ENCODE data around the gene EFR3B. TPM values are rescaled to one million over a fixed set of nuclear protein-coding genes. Genes with fewer than 3 reads are reported as not detected.

Gene EFR3B
- polyA plus RNA-seq, 3 donors, result not detected

DNA sequence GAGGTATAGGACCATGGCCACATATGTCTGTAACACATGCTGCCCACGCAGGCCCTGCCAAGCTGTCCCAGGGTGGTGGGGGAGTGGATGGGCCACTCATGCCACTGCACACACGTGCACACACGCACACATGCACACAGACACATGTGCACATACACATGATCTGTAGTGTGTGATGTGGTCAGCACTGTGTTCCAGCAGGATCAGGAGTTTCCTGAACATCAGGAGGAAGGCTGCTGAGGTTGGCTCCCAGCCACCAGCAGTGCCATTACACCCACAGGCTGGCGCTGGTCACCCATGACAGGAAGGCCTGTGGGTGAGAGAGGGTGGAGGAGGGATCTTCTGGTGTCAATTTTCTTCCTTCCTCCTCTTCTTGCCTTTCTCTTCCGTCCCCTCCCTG is 81.8 kb downstream of the EFR3B start:
- Histone ChIP-seq H3K79me2 (ENCODE audit: insufficient read depth, low read length) (no peaks in the 10 kb centered on the region), H3K27me3 (ENCODE audit: control insufficient read depth in 2 of 2, insufficient read depth in 2 of 2, low read length in 2 of 2) (no peaks in the 10 kb centered on the region), H3K4me1 (ENCODE audit: control insufficient read depth in 1 of 2, insufficient read depth in 2 of 2, low read length in 2 of 2) (peaks cover 0 to 9% of the 10 kb centered on the region in 2 donors), H3K27ac (ENCODE audit: low read depth in 1 of 2, low read length in 2 of 2) (no peak overlapping the region), H3K4me3 (replicated peaks in 1 of 3; ENCODE audit: low read depth in 2 of 3, low read length in 3 of 3) (no peak overlapping the region), H3K9me3 (replicated peaks in 1 of 2; ENCODE audit: control insufficient read depth in 1 of 2, insufficient read depth in 1 of 2, low read length in 2 of 2) (no peaks in the 10 kb centered on the region), H2AFZ (ENCODE audit: insufficient read depth, low read depth, low read length, poor library complexity, severe bottlenecking) (no peak overlapping the region), H3K36me3 (replicated peaks in 1 of 2; ENCODE audit: control insufficient read depth in 1 of 2, insufficient read depth in 2 of 2, low read length in 2 of 2) (no peaks in the 10 kb centered on the region), H3K9ac (ENCODE audit: insufficient read depth, low read length, poor library complexity, severe bottlenecking) (no peak overlapping the region), H4K20me1 (ENCODE audit: insufficient read depth, low read length) (no peaks in the 10 kb centered on the region), H3K4me2 (replicated peaks; ENCODE audit: extremely low read depth, low read length, poor library complexity, severe bottlenecking) (no peak overlapping the region)
- Mint-ChIP-seq H3K36me3 (no peaks in the 10 kb centered on the region), H3K9me3 (peaks cover 0 to 2% (median 0%) of the 10 kb centered on the region in 7 donors), H3K27ac (no peak overlapping the region), H3K4me1 (peaks cover 13% of the 10 kb centered on the region), H3K27me3 (ENCODE audit: low read depth in 3 of 3) (peaks cover 1 to 4% (median 2%) of the 10 kb centered on the region in 3 donors), H3K4me3 (no peak overlapping the region)
- WGBS (ENCODE audit: insufficient coverage), result 20% methylated on average over 2 of the region's 5 CpGs
- DNase-seq, result no peak
- TF ChIP-seq, protein P1, sequence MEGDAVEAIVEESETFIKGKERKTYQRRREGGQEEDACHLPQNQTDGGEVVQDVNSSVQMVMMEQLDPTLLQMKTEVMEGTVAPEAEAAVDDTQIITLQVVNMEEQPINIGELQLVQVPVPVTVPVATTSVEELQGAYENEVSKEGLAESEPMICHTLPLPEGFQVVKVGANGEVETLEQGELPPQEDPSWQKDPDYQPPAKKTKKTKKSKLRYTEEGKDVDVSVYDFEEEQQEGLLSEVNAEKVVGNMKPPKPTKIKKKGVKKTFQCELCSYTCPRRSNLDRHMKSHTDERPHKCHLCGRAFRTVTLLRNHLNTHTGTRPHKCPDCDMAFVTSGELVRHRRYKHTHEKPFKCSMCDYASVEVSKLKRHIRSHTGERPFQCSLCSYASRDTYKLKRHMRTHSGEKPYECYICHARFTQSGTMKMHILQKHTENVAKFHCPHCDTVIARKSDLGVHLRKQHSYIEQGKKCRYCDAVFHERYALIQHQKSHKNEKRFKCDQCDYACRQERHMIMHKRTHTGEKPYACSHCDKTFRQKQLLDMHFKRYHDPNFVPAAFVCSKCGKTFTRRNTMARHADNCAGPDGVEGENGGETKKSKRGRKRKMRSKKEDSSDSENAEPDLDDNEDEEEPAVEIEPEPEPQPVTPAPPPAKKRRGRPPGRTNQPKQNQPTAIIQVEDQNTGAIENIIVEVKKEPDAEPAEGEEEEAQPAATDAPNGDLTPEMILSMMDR (IDR thresholded peaks at IDR 0.05), result no peak
- intact Hi-C loops (cut with micrococcal nuclease), result no loop called here

DNA sequence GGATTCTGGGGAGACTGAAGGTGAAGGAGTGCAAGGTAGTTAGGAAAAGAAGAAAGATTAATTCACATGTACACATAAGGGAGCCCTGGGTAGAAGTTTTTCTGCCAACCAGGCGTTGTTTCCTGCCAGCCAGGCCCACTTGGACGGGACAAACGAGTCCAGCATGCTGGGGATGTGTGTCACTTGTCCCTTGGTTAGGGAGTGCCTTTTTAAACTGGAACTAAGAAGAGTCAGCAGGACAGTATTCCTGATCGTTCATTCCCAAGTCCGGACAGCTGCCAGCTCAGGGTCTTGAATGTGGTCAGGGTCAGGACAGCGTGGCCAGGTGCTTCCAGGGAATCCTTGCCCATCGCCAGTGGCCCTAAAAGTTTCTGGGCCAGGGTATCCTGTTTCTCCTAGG is 83.3 kb downstream of the EFR3B start:
- intact Hi-C loops (cut with micrococcal nuclease), result loop anchor here in 1 of 2 donors (5.0 kb wide), 1 partner anchor 713 kb away; no protein-coding TSS in a partner anchor
- 98% methylated on average over 7 of the region's 7 CpGs for WGBS (ENCODE audit: insufficient coverage)
- peaks cover 0 to 2% (median 0%) of the 10 kb centered on the region in 7 donors for H3K9me3 Mint-ChIP-seq
- peaks cover 19% of the 10 kb centered on the region for H3K4me1 Mint-ChIP-seq
- H2AFZ ChIP-seq (ENCODE audit: insufficient read depth, low read depth, low read length, poor library complexity, severe bottlenecking), result no peak overlapping the region
- H4K20me1 ChIP-seq (ENCODE audit: insufficient read depth, low read length), result no peaks in the 10 kb centered on the region
- H3K36me3 ChIP-seq (replicated peaks in 1 of 2; ENCODE audit: control insufficient read depth in 1 of 2, insufficient read depth in 2 of 2, low read length in 2 of 2), result no peaks in the 10 kb centered on the region
- H3K4me3 ChIP-seq (replicated peaks in 1 of 3; ENCODE audit: low read depth in 2 of 3, low read length in 3 of 3), result no peak overlapping the region
- DNase-seq, result no peak
- H3K27ac Mint-ChIP-seq, result no peak overlapping the region
- peaks cover 10 to 11% (median 10%) of the 10 kb centered on the region in 3 donors for H3K27me3 Mint-ChIP-seq (ENCODE audit: low read depth in 3 of 3)
- no peak overlapping the region for H3K27ac ChIP-seq (ENCODE audit: low read depth in 1 of 2, low read length in 2 of 2)
- TF ChIP-seq, protein P1 (IDR thresholded peaks at IDR 0.05), result no peak
- no peak overlapping the region for H3K4me3 Mint-ChIP-seq
- H3K27me3 ChIP-seq (ENCODE audit: control insufficient read depth in 2 of 2, insufficient read depth in 2 of 2, low read length in 2 of 2), result peaks cover 0 to 9% of the 10 kb centered on the region in 2 donors
- H3K79me2 ChIP-seq (ENCODE audit: insufficient read depth, low read length), result no peaks in the 10 kb centered on the region
- H3K4me2 ChIP-seq (replicated peaks; ENCODE audit: extremely low read depth, low read length, poor library complexity, severe bottlenecking), result no peak overlapping the region
- no peak overlapping the region for H3K9ac ChIP-seq (ENCODE audit: insufficient read depth, low read length, poor library complexity, severe bottlenecking)
- H3K9me3 ChIP-seq (replicated peaks in 1 of 2; ENCODE audit: control insufficient read depth in 1 of 2, insufficient read depth in 1 of 2, low read length in 2 of 2), result no peaks in the 10 kb centered on the region
- peaks cover 4 to 11% of the 10 kb centered on the region in 2 donors for H3K4me1 ChIP-seq (ENCODE audit: control insufficient read depth in 1 of 2, insufficient read depth in 2 of 2, low read length in 2 of 2)
- no peaks in the 10 kb centered on the region for H3K36me3 Mint-ChIP-seq
